GM13977 (cell line): ENCODE data around the gene RHBG.

Experiments
- DNase-seq: peaks from one replicate; pipeline ENCODE4 v3.0.0; 2012; ENCODE audit warnings: low spot score
- in situ Hi-C: fragments of 300-500 bp; cut with MboI; formaldehyde crosslinking; loops from one replicate; pipeline ENCODE4 v1.12.0; 2022; ENCODE audit warnings: low sequenced_read_pairs, low pct_unique_long_range_greater_than_20kb, mixed read lengths, inconsistent platforms; ENCODE audit not compliant: unreplicated experiment
- TF ChIP-seq, protein P1 (sequence below): IDR thresholded peaks from 2 replicates; pipeline ENCODE4 v1.5.1; 2012; ENCODE audit warnings: mild to moderate bottlenecking, control low read depth; ENCODE audit not compliant: insufficient read depth; ENCODE audit errors: extremely low read depth, missing control alignments

The RHBG gene

DNA sequence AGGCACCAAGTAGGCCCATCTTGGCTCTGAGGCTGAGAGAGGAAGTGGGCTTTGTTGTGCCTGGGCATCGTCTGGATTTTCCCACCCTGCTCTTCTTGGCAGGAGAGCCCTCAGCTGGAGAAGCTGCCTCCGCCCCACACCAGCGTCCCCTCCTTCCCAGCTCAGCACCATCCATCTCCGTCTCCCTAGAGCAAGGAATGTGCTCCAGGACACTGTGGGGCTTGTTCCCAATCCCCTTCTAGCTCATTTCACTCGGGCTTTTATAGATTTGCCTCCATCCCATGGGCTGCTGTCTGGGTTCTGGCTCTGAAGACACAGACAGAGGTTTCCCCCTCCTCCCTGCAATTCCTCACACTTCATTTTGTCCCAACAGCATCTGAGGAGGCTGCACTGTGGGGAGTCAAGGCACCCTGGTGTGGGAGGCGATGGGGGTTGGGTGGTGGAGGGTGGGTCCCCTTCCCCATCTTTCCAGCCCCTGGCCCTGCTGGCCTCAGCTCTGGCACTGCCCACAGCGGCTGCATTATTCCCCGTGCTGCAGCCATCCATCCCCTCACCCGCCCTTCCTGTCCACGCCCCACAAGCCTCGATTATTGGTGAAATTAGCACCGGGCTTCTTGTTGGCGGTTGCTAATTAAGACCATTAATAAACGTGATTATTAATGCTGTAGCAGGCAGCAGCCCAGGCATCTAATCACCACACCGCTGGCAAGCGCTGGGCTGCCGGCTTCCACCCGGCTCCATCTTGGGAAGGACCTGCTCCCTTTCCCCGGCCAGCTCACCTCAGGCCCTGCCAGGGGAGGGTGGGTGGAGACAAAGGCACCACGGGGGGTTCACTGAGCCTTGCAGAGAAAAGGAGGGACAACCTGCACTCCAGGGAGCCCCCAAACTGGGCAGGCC lies 21.7 kb downstream of the RHBG start:
- TF ChIP-seq, protein P1, sequence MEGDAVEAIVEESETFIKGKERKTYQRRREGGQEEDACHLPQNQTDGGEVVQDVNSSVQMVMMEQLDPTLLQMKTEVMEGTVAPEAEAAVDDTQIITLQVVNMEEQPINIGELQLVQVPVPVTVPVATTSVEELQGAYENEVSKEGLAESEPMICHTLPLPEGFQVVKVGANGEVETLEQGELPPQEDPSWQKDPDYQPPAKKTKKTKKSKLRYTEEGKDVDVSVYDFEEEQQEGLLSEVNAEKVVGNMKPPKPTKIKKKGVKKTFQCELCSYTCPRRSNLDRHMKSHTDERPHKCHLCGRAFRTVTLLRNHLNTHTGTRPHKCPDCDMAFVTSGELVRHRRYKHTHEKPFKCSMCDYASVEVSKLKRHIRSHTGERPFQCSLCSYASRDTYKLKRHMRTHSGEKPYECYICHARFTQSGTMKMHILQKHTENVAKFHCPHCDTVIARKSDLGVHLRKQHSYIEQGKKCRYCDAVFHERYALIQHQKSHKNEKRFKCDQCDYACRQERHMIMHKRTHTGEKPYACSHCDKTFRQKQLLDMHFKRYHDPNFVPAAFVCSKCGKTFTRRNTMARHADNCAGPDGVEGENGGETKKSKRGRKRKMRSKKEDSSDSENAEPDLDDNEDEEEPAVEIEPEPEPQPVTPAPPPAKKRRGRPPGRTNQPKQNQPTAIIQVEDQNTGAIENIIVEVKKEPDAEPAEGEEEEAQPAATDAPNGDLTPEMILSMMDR: no peak
- in situ Hi-C loops: no loop called here
- DNase-seq: no peak

DNA sequence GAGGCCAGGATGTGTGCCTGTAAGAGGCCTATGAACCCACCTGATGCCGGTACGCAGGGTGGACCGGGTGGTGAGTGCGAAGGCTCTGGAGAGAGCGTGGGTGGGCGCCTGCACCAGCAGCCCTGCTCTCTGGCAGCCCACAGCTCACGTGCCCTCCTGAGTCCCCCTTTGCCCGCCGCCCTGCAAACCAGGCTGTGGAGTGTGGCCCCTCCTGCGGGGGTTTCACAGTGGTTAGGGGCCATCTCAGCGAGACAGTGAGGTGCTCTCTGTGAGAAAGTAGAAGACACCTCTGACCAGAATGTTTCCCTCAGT lies 22.3 kb downstream of the RHBG start:
- TF ChIP-seq, protein P1: no peak

DNA sequence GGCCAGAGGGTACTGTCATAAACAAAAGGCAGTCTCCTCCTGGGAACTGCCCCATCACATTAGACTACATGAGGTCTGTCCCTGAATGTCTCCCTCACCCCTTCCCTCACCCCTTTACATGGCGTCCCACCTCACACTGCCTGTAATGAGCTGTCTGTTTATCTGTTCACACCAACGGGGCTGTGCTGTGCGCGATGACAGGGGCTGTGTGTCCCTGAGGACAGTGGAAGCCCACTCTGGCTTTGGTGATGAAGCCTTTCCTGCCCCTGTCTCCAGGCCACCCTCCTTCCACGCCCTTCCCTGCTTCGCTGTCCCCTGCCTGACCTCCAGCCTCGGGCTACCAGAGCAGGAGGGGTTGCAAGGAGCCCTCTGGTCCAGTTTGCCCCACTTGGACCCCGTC lies 22.7 kb downstream of the RHBG start:
- TF ChIP-seq, protein P1: no peak
- DNase-seq: no peak
- in situ Hi-C loops: no loop called here

More for the DNA sequence above, 22.3 kb downstream of the RHBG start:
- DNase-seq: no peak
- in situ Hi-C loops: no loop called here

DNA sequence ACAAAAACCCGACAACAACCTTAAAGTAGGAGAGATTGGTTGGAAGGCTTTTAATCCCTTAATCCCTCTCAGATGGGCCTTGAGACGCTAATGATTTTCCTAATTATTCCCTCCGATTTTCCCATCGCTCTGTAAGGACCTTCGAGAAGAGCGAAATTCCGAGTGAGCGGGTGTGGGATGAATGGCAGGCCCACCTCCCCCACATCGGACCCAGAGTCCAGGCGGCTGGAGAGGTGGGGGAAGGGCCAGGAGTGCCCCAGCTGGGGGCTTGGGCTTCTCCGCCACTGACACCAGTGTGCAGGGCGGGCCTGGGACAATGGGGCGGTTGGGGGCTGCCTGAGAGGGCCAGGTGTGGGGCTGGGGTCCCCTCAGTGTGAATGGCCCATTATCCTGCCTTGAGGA lies 23.4 kb downstream of the RHBG start:
- no peak for DNase-seq
- in situ Hi-C loops: no loop called here

DNA sequence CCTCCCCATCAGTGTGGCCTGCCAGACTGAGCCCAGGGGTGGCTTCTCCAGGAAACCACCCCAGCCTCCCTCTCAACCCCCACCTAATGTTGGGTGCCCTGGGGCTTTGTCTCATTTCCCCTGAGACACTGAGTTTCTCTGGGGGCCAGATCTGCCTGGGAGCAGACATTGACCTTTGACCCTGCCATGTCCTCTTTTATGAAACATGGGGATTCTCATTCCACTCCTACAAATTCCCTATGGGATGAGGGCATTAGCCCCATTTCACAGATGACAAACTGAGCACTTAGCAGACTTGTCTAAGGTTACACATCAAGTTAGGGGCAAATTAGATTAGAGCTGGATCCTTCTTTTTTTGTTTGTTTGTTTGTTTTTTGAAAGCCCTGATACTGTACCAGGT lies 24.1 kb downstream of the RHBG start:
- no peak for DNase-seq
- TF ChIP-seq, protein P1: no peak
- in situ Hi-C loops: no loop called here

More for the DNA sequence above, 23.4 kb downstream of the RHBG start:
- TF ChIP-seq, protein P1: no peak

DNA sequence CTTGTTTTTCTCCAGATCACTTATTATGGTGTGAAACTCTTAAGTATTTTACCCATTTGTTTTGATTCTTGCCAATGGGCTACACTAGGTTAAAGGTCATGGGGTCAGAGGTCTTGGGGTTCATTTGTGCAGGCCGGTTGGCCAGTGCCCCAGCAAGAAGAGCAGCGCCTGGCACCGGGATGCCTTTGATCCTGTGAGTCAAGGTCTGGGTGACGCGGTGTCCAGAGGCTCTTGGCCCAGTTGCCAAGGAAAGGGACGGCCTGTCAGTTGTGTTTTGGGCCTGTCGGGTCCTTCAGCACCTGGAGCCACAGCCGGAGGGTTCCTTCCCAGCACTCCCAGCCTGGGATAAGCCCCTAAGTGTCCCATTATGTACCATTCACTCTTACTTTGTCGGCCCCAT lies 25.1 kb downstream of the RHBG start:
- TF ChIP-seq, protein P1: no peak
- DNase-seq: no peak
- in situ Hi-C loops: no loop called here
